NCI-H510A treated with DMSO at 0.1 percent for 48 hours (cell line): ENCODE data around the gene SLC25A26.
"Not testable (repeated sequence)": the region's sequence is repeated elsewhere in the genome, so short reads cannot be mapped to it uniquely, and the experiment has no call there.

ENCODE experiments used
- DNase-seq: peaks from one replicate; lab custom pipeline; 2025; lab: John Stamatoyannopoulos, UW

SLC25A26 gene

DNA sequence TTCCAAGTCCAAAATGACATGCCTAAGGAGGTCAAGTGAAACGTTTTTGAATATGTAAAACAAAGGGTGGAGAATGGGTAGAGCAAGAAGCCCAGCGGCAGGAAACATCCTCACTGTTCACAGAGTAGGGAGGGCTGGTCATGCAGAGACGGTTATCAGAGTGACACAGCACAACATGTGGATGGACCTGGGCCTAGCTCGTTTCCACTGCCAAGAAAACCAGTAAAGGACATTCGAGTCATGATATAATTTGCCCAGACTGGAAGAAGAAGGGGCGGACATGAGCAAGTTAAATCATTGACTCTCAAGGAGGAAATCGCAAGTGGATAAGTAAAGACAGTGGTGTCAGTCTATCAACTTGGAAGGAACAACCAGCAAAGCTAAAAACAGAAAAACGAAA, 190.7 kb downstream of the SLC25A26 start:
- DNase-seq = no peak

DNA sequence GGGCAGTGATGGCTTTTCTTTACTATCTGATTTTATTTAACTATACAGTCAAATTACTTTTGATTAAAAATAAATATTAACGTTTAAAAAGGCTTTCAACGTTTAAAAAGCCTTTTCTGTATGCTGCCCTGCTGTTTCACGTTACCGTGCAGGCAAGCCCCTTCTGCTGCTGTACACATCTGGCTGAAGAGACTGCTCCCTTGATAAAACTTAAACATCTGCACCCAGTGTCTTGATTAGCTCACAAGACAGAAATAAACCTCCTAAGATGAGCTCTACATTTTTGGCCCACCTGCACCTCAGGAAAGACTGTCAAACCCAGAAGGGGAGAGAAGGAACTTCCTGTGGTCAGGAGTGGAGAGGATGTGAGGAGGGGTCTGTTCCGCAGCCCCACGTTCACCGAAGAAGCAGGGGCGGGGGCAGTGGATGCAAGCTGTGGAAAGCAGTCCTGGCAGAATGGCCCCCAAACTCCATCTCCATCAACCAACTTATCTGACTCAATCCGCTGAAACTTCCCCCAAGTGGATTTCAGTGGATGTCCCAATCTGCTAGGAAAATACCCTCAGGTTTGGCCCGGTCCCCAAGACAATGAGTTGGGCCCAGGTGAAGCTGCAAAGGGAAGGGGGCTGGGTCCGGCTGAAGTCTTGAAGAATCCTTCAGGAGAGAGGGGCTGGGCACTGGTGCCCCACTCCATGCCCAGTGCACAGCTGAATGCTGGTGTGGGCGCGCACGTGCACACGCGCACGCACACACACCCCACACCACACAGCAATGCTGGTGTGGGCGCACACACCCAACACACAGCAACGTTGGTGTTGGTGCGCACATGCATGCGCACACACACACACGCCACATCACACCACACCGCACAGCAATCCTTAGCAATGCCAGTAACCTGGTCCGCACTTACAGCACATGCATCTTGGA, 191.4 kb downstream of the SLC25A26 start:
- no peak for DNase-seq

DNA sequence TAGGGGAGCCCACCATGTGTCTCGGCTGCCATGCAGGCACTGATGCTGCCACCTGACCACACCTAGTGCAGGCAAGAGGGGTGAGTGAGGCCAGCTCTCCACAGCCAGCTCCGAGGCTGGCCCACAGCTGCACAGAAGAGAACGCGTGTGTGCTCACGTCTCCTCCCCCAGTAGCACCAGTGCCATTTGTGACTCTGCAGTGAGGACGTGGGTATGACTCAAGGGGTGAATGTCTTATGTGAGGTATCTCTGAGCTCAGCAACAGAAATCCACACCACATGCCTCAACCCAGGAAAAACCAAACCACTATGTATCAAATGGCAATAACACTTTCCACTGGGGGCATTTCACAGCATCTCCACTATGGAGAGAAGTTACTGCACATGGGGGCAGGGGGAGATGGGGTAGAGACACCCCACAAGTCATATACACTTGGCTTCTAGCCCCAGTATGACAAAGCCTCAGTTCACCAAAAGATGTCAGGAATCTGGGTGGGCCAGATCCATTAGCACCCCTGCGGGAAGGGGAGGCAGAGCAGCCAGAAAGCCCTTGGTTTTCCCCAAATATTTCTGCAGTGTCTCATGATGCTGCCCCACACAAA, 192.4 kb downstream of the SLC25A26 start:
- no peak for DNase-seq

- DNase-seq = no peak
Measured at GRCh38 chr3:66414846-66415245, 194.0 kb downstream of the SLC25A26 start.

GRCh38 chr3:66415867-66416428, 195.1 kb downstream of the SLC25A26 start:
- no peak for DNase-seq

DNA sequence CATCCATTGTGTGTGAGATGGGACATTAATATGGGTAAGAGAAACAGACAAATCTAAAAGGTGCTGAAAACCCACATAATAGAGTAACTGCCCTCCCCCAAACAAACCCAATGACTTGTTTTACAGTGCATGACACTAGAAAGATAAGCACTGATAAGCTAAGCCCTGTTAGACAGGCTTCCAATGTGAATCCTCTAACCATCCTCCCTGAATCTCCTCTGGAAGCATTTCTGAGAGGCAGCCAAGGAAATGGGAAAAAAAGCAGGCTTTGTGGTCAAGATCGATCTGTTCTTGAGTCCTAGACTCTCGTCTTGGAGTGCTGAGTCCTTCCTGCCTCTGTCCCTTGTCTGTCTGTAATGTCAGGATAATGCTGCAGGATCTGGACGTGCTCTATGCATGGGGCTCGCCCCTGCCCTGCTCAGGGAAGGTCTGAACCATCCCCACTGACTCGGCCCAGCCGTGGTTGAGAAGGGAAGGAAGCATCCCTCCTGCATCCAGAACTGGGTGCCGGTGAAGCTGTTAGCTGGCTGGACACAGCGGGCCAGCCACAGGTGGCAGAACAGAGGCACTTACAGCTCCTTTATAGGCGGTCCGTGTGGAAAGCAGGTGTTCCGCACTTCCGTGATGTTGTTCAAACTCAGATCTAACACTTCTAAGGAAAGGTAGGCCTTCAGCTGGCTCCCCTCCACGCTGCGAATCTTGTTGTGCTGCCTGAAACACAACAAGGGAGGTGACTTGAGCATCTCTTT, 195.9 kb downstream of the SLC25A26 start:
- DNase-seq = peak; percentile 23

- DNase-seq = peak; percentile 91
Measured at GRCh38 chr3:66418475-66418931, 197.7 kb downstream of the SLC25A26 start.

DNA sequence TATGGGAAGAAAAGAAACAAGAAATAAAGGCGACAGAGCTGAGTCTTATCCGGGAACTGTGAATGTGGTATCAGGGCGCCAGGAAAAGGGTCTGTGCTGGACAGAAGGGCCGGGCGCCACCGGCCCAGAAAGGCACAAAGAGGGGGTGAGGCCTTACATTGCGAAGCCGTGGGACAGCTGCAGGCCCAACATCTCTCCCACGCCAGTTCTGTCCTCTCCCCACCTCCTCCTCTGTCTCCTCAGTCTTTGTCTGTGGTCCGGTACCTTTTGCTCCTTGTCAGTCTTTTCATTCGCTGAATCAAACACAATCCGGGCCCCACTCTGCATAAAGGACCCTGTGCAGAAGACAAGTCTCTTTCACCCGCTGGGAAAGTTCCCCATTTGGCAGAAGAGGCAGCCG, 198.2 kb downstream of the SLC25A26 start:
- no peak for DNase-seq

DNA sequence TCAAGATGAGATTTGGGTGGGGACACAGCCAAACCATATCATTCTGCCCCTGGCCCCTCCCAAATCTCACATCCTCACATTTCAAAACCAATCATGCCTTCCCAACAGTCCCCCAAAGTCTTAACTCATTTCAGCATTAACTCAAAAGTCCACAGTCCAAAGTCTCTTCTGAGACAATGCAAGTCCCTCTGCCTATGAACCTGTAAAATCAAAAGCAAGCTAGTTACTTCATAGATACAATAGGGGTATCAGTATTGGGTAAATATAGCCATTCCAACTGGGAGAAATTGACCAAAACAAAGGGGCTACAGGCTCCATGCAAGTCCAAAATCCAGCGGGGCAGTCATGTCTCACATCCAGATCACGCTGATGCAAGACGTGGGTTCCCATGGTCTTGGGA, 200.3 kb downstream of the SLC25A26 start:
- DNase-seq = not testable (repeated sequence)

GRCh38 chr3:66421893-66422292, 201.1 kb downstream of the SLC25A26 start:
- DNase-seq = not testable (repeated sequence)

DNA sequence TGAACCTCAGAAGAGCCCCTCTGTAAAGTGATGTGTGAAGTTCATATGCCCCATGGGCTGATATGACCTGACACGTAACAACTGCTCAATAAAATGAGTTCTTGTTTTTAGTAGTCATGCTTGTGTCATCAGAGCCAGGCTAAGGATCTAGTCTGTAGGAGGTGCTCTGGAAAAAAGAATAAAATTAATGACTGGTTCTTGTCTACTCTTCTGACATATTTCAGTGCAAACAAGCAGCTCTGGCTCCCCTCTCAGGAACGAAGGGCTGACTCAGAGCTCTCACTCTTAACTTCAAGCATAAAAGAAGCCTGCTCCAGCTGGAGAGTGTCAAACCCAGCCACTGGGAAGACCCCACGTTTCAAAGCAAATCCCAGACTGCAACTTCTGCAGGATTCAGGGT, 203.0 kb downstream of the SLC25A26 start:
- no peak for DNase-seq

- no peak for DNase-seq
Measured at GRCh38 chr3:66425032-66425431, 204.2 kb downstream of the SLC25A26 start.

GRCh38 chr3:66425576-66426114, 204.8 kb downstream of the SLC25A26 start:
- no peak for DNase-seq

- DNase-seq = no peak
Measured at GRCh38 chr3:66426135-66426534, 205.3 kb downstream of the SLC25A26 start.

DNA sequence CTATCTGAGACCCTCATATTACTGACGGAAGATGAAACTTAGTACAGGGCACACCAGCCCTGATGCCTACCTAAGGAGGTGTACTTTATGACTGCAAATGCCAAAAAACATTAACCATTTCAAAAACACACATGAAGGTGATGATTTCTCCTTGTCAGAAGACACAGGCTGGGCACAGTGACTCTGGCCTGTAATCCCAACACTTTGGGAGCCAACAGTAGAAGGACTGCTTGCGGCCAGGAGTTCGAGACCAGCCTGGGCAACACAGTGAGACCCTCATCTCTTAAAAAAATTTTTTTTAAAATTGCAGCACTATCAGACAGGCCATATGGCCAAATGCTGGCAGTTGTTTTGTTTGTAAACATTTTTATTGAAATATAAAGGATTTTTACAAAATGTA, 206.6 kb downstream of the SLC25A26 start:
- DNase-seq = no peak

DNA sequence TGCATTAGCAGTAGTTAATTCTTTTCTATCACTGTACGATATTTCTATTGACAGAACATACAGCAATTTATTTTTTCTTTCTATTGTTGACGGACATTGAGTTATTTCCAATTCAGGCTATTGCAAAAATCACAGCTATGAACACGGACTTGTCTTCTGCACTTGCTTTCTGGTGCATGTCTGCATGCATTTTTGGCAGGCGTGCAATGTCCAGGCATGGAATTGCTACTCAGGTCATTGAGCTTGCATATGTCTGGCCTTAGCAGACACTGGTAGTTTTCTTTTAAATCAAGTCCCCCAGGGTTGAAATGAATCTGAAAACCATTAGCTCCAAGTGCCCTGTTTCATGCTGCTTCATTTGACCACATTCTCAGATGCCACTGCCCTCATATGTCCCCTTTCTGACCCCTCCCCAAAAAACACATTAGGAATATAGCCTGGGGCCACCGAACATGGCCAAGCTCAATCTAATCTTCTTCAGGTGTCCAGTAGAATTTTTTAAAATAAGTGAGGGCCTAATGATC, 207.2 kb downstream of the SLC25A26 start:
- no peak for DNase-seq
